Measurements from ENCODE around the gene SNRPD2.

- TF ChIP-seq, protein P1, sequence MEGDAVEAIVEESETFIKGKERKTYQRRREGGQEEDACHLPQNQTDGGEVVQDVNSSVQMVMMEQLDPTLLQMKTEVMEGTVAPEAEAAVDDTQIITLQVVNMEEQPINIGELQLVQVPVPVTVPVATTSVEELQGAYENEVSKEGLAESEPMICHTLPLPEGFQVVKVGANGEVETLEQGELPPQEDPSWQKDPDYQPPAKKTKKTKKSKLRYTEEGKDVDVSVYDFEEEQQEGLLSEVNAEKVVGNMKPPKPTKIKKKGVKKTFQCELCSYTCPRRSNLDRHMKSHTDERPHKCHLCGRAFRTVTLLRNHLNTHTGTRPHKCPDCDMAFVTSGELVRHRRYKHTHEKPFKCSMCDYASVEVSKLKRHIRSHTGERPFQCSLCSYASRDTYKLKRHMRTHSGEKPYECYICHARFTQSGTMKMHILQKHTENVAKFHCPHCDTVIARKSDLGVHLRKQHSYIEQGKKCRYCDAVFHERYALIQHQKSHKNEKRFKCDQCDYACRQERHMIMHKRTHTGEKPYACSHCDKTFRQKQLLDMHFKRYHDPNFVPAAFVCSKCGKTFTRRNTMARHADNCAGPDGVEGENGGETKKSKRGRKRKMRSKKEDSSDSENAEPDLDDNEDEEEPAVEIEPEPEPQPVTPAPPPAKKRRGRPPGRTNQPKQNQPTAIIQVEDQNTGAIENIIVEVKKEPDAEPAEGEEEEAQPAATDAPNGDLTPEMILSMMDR (IDR thresholded peaks at IDR 0.05; ENCODE audit: insufficient read depth, low read length, poor library complexity, severe bottlenecking): no peak
- no peak for TF ChIP-seq EZH2phosphoT487 (conservative IDR thresholded peaks at IDR 0.05; ENCODE audit: low read length)
Observed at GRCh38 chr19:45682908-45683307, 8.8 kb downstream of the SNRPD2 start.
